ENCODE data around the gene RTN1. TPM values are rescaled to one million over a fixed set of nuclear protein-coding genes. Genes with fewer than 3 reads are reported as not detected.
A peak's percentile ranks its signal among the peaks of the same experiment; 100 is the strongest.

Gene RTN1
- total and polyA plus RNA-seq, 9 of the 15 experiments (the other 6 are each of a cell fraction or from before 2014, with no cell fraction given) = 0.03 to 0.09 TPM; not detected in 7

DNA sequence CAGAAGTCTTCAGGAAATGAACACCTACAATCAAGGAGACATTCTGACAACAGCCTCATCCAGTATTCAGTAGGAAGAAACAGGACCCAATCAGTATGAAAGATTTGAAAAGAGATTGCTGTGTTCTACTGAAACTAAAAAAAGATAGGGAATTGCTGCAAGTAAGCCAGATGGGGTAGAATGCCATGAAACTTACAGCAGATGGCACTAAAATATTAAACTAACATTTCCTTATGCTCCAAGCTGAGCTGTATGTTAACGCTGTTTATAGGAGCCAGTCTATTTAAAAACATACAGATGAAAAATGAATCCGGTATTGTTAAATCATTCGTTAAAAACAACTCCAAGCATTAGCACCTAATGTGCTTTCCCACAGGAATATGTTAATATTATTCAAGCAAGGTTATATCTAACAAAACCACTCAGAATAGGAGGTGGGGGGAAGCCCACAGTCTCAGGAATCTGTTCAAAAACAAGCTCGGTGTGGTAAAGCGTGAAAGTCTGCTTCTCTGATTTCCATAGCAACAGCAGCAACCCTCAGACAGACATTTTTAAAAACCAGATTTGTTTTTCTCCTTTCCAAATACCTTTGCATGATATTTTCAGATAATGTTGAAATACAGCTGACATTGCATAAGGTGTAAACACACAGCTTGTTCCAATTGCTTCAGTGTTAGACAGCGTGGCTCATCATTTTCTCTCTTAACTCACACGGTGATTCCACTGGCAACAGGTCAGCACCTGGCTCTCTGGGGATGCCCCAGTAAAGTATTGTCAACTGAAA lies 162.6 kb downstream of the RTN1 start:
- Histone ChIP-seq H3K9me3 (replicated peaks; ENCODE audit: control insufficient read depth, insufficient read depth, low read depth, low read length) (no peaks in the 10 kb centered on the region), H3K4me1 (replicated peaks in 1 of 2; ENCODE audit: control insufficient read depth in 2 of 2, insufficient read depth in 2 of 2, low read length in 2 of 2) (no peaks in the 10 kb centered on the region), H3K27me3 (ENCODE audit: control insufficient read depth in 2 of 2, insufficient read depth in 2 of 2, low read length in 2 of 2) (no peaks in the 10 kb centered on the region), H3K4me3 (no peak overlapping the region), H4K20me1 (replicated peaks; ENCODE audit: control insufficient read depth, insufficient read depth, low read length) (no peaks in the 10 kb centered on the region), H3K36me3 (ENCODE audit: control insufficient read depth, insufficient read depth, low read length) (no peaks in the 10 kb centered on the region), H3K79me2 (ENCODE audit: control insufficient read depth, insufficient read depth, low read length) (no peaks in the 10 kb centered on the region), H3K9ac (ENCODE audit: insufficient read depth in 1 of 2, low read depth in 2 of 2, low read length in 2 of 2) (no peak overlapping the region), H2AFZ (ENCODE audit: low read depth, low read length) (no peak overlapping the region), H3K4me2 (ENCODE audit: insufficient read depth, low read length) (no peak overlapping the region), H3K9me1 (ENCODE audit: control insufficient read depth, insufficient read depth, low read length) (no peaks in the 10 kb centered on the region), H3K27ac (ENCODE audit: extremely low read depth, low read depth, low read length) (no peak overlapping the region)
- in situ Hi-C loops (cut with MboI) (no loop called here), intact Hi-C loops (cut with micrococcal nuclease) (no loop called here)
- FAIRE-seq (no peak), DNase-seq (ENCODE audit: extremely low read depth in 1 of 4, low spot score in 3 of 4) (no peak), ATAC-seq (no peak)
- ChIA-PET POLR2A (no interaction called here), CTCF (ENCODE audit: low intra/inter-chr PET ratio) (no interaction called here)
- BruUV-seq (replicated peaks) = no TSS peak
- TF ChIP-seq CTBP1 (IDR thresholded peaks at IDR 0.05; ENCODE audit: borderline replicate concordance) (no peak), SIN3A (IDR thresholded peaks at IDR 0.05; ENCODE audit: borderline replicate concordance in 2 of 2, control insufficient read depth in 1 of 2, low read depth in 2 of 2, low read length in 2 of 2) (no peak), FOXJ3 (CRISPR knock-in tag; IDR thresholded peaks at IDR 0.05) (no peak), ZNF280A (IDR thresholded peaks at IDR 0.05; ENCODE audit: low read depth, partially characterized antibody) (no peak), ZNF316 (IDR thresholded peaks at IDR 0.05) (peak; percentile 32; the same call in 1 of the 2 replicates), SREBF2 (CRISPR knock-in tag; IDR thresholded peaks at IDR 0.05) (no peak)
- TF ChIP-seq, protein P1, sequence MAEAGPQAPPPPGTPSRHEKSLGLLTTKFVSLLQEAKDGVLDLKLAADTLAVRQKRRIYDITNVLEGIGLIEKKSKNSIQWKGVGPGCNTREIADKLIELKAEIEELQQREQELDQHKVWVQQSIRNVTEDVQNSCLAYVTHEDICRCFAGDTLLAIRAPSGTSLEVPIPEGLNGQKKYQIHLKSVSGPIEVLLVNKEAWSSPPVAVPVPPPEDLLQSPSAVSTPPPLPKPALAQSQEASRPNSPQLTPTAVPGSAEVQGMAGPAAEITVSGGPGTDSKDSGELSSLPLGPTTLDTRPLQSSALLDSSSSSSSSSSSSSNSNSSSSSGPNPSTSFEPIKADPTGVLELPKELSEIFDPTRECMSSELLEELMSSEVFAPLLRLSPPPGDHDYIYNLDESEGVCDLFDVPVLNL (CRISPR knock-in tag; IDR thresholded peaks at IDR 0.05; ENCODE audit: low read depth) = no peak
- TF ChIP-seq, protein P2, sequence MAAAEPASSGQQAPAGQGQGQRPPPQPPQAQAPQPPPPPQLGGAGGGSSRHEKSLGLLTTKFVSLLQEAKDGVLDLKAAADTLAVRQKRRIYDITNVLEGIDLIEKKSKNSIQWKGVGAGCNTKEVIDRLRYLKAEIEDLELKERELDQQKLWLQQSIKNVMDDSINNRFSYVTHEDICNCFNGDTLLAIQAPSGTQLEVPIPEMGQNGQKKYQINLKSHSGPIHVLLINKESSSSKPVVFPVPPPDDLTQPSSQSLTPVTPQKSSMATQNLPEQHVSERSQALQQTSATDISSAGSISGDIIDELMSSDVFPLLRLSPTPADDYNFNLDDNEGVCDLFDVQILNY (CRISPR knock-in tag; IDR thresholded peaks at IDR 0.05) = no peak
- TF ChIP-seq, protein P3, sequence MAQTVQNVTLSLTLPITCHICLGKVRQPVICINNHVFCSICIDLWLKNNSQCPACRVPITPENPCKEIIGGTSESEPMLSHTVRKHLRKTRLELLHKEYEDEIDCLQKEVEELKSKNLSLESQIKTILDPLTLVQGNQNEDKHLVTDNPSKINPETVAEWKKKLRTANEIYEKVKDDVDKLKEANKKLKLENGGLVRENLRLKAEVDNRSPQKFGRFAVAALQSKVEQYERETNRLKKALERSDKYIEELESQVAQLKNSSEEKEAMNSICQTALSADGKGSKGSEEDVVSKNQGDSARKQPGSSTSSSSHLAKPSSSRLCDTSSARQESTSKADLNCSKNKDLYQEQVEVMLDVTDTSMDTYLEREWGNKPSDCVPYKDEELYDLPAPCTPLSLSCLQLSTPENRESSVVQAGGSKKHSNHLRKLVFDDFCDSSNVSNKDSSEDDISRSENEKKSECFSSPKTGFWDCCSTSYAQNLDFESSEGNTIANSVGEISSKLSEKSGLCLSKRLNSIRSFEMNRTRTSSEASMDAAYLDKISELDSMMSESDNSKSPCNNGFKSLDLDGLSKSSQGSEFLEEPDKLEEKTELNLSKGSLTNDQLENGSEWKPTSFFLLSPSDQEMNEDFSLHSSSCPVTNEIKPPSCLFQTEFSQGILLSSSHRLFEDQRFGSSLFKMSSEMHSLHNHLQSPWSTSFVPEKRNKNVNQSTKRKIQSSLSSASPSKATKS (CRISPR knock-in tag; IDR thresholded peaks at IDR 0.05) = no peak
- whole genome bisulfite sequencing (ENCODE audit: insufficient coverage, low coverage, missing lambda C conversion rate) = 0% methylated on average over 7 of the region's 7 CpGs

All from K562 (cell line).